PC-3 (cell line): ENCODE measurements around the gene ARR3.

Experiments used
- CTCF ChIP-seq: fragments of 300-600 bp; sonication (generic); conservative IDR thresholded peaks from 2 replicates; pipeline ENCODE4 v1.5.1; 2017; ENCODE audit warnings: antibody characterized with exemption, low read depth, mild to moderate bottlenecking, low read length
- EZH2 ChIP-seq: fragments of 300-600 bp; sonication (generic); IDR thresholded peaks from one replicate; pipeline ENCODE4 v1.6.1; 2017; ENCODE audit warnings: antibody characterized with exemption, mild to moderate bottlenecking, low read length; ENCODE audit not compliant: unreplicated experiment
- EZH2phosphoT487 ChIP-seq: fragments of 300-600 bp; sonication (generic); IDR thresholded peaks from 2 replicates; pipeline ENCODE4 v1.6.1; 2018; ENCODE audit warnings: mild to moderate bottlenecking, antibody characterized with exemption, low read length, borderline replicate concordance

GRCh38 chrX:70226048-70226447 lies 42.1 kb upstream of the ARR3 start:
- TF ChIP-seq CTCF = no peak
- no peak for TF ChIP-seq EZH2phosphoT487
- no peak for TF ChIP-seq EZH2
